ENCODE data around the gene FYB2.
"Not testable (repeated sequence)": the region's sequence is repeated elsewhere in the genome, so short reads cannot be mapped to it uniquely, and the experiment has no call there.

The FYB2 gene

GRCh38 chr1:56795870-56796269 is 23.3 kb downstream of the FYB2 start:
- DNase-seq, result no peak

- no peak for DNase-seq
Observed at GRCh38 chr1:56790036-56790435, 29.2 kb downstream of the FYB2 start.

GRCh38 chr1:56788588-56788987 is 30.6 kb downstream of the FYB2 start:
- no peak for DNase-seq

DNA sequence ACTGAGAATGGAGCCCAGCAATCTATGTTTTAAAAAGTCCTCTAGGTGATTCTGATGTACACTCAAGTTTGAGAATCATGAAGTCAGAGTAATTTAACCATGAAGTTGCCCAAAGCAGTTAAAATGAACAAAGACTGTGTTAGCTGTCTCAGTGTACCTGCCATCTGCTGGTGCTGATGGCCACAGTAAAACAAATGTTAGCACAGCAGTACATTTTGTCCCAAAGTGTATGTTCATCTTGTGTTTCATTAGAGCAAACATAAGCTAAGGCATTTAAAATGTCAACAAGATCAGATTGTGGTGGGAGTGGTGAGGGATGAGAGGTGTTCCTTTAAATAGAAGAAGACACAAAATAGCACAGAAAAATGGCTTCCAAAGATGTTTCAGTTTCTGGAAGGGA is 31.1 kb downstream of the FYB2 start:
- DNase-seq, result no peak

GRCh38 chr1:56787330-56787729 is 31.9 kb downstream of the FYB2 start:
- DNase-seq, result no peak

DNA sequence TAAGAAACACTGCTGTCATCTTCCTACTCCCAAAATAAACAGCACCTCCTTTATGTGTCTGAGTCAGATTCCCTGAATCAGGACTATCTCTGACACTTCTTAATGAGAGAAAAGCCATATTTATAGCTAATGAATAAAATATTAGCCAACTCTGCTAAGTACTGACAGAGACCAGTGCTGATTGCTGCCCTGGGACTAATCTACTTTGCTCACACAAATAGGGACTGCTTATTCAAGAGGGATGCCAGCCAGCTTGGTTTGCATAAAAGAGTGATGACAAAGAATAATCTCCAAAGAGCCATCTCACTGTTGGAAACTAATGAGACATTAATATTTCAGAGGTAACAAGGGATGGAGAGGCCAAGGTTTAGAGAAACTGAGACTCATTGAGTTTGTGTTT is 36.4 kb downstream of the FYB2 start:
- DNase-seq, result no peak

- DNase-seq, result no peak
Observed at GRCh38 chr1:56780826-56781225, 38.4 kb downstream of the FYB2 start.

DNA sequence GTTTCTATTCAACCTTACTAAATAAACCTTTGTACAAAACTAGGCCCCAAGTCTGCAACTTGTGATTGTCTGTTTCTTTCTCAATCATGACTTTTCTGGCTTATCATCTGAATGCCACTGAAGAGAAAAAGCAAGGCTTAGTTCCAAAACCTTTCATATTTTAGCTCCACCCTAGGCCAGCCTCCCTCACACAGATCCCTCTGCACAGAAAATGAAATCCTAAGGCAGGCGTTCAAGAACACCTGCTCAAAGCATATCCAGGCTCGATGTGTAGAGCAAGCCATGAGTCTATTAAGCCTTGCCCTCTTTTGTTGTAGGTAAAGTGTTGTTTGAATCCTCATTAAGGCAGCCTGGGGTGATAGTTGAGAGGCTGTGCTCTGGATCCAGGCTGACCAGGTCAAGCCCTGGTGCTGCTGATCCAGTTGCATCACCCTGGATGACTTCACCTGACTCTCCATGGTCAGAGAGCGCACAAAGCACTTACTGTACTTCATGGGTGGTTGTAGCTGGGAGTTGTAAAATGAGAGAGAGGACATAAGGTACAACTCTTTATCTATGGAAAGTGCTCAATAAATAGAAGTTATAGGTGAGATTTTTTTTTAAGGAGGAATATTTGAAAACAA is 39.0 kb downstream of the FYB2 start:
- DNase-seq, result no peak

- DNase-seq, result no peak
Observed at GRCh38 chr1:56777972-56778371, 41.2 kb downstream of the FYB2 start.

- DNase-seq, result not testable (repeated sequence)
Observed at GRCh38 chr1:56774732-56775131, 44.5 kb downstream of the FYB2 start.

GRCh38 chr1:56774067-56774609 is 45.1 kb downstream of the FYB2 start:
- DNase-seq, result no peak

- DNase-seq, result no peak
Observed at GRCh38 chr1:56773341-56774066, 45.7 kb downstream of the FYB2 start.

DNA sequence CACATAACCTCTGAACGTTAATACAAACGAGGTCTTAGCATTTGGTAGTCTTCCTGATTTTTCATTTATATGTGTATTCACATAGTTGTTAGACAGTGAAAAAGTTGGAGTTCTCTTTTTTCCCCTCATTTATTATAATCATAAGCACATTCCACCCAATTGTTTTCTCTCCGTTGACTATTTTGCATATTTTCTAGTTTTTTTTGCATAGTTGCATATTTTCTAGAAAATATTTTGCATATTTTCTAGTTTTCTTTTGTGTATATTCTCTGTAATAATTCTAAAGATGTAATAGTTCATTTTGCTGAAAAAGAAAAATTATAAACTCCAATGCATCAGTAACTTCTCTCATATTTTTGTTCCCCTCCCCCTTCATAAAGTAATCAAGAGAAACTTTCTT is 47.5 kb downstream of the FYB2 start:
- no peak for DNase-seq

DNA sequence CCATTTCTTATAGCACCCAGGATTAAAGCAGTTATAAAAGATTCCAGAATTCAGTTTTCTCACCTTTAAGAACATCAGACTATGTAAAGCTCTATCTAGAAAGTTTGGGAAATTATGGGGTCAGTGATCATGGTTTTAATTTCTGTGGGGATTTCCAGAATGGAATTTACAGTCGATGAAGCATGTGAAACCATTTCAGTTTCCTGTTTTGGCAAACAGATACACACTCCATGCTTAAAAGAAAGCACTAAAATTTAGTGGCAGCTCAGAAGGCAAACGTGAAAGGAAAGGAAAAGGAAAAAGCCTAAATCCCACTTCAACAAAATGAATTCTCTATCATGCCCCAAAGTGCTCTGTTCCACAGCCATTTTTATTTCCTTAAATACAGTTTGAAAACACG is 60.4 kb downstream of the FYB2 start:
- DNase-seq, result no peak

- DNase-seq, result no peak
Observed at GRCh38 chr1:56758135-56758534, 61.1 kb downstream of the FYB2 start.

GRCh38 chr1:56755911-56756310 is 63.3 kb downstream of the FYB2 start:
- DNase-seq, result no peak

- DNase-seq, result no peak
Observed at GRCh38 chr1:56754708-56755479, 64.3 kb downstream of the FYB2 start.

GRCh38 chr1:56745231-56745630 is 74.0 kb downstream of the FYB2 start:
- no peak for DNase-seq

DNA sequence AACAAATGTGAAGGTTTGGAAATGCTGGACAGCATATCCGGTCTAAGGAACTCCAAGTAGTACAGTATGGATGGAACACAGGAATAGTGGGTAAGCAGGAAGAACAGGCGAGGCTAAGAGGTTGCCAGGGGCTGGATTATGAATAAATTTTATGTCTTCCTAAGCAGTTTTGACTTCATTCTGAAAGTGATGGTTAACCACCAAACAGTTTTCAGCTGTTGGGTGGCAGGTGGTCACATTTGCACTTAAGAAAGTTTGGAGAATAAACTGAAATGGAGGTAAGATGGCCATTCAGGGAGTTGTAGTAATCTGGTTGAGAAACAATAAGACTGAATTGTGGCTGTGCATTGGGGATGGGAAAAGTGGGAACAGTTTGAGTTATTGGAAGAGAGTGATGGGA is 90.2 kb downstream of the FYB2 start:
- no peak for DNase-seq

DNA sequence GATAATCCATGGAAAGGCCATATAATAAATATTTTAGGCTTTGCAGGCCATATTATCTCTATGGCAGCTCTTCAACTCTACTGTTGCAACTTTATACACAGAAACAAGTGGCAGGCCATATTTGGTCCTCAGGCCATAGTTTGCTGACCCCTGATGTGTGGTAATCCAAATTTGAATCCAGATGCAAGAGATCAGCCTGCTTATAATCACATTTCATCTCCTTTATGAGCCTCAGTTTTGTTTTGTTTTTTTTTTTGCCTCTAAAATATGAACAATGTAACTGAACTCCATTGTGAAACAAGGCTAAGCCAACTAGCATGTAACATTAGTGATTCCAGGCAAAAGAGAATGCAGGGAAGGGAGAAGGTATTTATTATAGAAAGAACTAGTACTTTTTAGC is 92.5 kb downstream of the FYB2 start:
- no peak for DNase-seq

- DNase-seq, result no peak
Observed at GRCh38 chr1:56719171-56719570, 100.0 kb downstream of the FYB2 start.

GRCh38 chr1:56715156-56715555 is 104.0 kb downstream of the FYB2 start:
- DNase-seq, result no peak

GRCh38 chr1:56713112-56713511 is 106.1 kb downstream of the FYB2 start:
- DNase-seq, result no peak

DNA sequence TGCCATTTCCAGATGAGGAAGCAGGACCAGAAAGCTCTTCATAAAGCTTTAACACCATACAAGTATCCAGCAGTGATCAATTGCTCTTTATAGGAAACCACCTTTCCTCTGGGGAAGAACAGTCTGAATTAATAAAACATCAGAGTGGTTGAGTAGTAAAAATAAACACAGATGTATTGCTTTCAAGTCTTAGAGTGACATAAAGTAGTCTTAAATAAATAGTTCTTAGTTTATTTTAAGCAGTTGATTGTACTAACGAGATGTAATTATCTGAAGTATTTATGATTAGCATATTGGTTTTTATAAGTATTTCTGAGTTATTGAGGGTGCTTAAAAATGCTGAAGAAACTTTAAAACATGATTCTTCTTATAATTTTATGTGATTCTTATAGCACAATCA is 107.1 kb downstream of the FYB2 start:
- no peak for DNase-seq
